ENCODE measurements around the gene CACNG7.

CACNG7 gene

GRCh38 chr19:53912653-53913052 lies 3.6 kb downstream of the CACNG7 start:
- no peak for TF ChIP-seq CTCF (IDR thresholded peaks at IDR 0.05)
- H3K4me3 ChIP-seq: no peak overlapping the region
- H3K27ac ChIP-seq: no peak overlapping the region
- DNase-seq (ENCODE audit: low spot score): no peak

- Histone ChIP-seq H3K27ac (no peak overlapping the region), H3K4me3 (no peak overlapping the region)
- DNase-seq (ENCODE audit: low spot score): no peak
- no peak for TF ChIP-seq CTCF (IDR thresholded peaks at IDR 0.05)
Measured at GRCh38 chr19:53915000-53915399, 5.9 kb downstream of the CACNG7 start.

GRCh38 chr19:53916004-53916403 lies 6.9 kb downstream of the CACNG7 start:
- Histone ChIP-seq H3K27ac (no peak overlapping the region), H3K4me3 (no peak overlapping the region)
- no peak for TF ChIP-seq CTCF (IDR thresholded peaks at IDR 0.05)
- DNase-seq (ENCODE audit: low spot score): no peak

- no peak for DNase-seq (ENCODE audit: low spot score)
- no peak overlapping the region for H3K27ac ChIP-seq
- no peak for TF ChIP-seq CTCF (IDR thresholded peaks at IDR 0.05)
- H3K4me3 ChIP-seq: no peak overlapping the region
Measured at GRCh38 chr19:53917356-53917755, 8.3 kb downstream of the CACNG7 start.

GRCh38 chr19:53927739-53928138 lies 18.7 kb downstream of the CACNG7 start:
- Histone ChIP-seq H3K4me3 (no peak overlapping the region), H3K27ac (no peak overlapping the region)
- TF ChIP-seq CTCF (IDR thresholded peaks at IDR 0.05): no peak
- DNase-seq (ENCODE audit: low spot score): no peak

DNA sequence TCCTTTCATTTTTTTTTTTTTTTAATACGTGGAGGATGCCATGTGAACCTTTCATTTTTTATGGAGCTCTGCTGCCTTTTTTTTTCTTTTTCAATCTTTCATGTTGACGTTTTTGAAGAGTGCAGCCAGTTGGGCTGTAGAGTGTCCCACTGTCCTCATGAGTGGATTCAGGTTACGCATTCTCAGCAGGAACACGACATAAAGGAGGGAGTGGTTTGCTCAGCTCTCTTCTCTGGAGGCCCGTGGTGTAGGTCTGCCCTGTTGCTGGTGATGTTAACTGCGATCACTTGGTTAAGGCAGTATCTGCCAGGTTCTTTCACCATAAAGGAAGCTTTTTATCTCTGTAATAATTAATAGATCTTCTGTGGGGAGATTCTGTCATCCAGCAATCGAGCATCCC lies 27.0 kb downstream of the CACNG7 start:
- DNase-seq (ENCODE audit: low spot score): no peak
- Histone ChIP-seq H3K27ac (no peak overlapping the region), H3K4me3 (no peak overlapping the region)
- TF ChIP-seq CTCF (IDR thresholded peaks at IDR 0.05): no peak

GRCh38 chr19:53942001-53942786 lies 33.1 kb downstream of the CACNG7 start:
- no peak for DNase-seq (ENCODE audit: low spot score)
- no peak overlapping the region for H3K27ac ChIP-seq
- no peak for TF ChIP-seq CTCF (IDR thresholded peaks at IDR 0.05)

More at GRCh38 chr19:53942001-53942786, 33.1 kb downstream of the CACNG7 start:
- H3K4me3 ChIP-seq: no peak overlapping the region
